CMK (cell line): ENCODE data around the gene CORO2A.

ENCODE experiments used
- DNase-seq: peaks from one replicate; pipeline ENCODE4 v3.0.0-alpha.2; 2010; ENCODE audit warnings: low read depth

CORO2A gene

DNA sequence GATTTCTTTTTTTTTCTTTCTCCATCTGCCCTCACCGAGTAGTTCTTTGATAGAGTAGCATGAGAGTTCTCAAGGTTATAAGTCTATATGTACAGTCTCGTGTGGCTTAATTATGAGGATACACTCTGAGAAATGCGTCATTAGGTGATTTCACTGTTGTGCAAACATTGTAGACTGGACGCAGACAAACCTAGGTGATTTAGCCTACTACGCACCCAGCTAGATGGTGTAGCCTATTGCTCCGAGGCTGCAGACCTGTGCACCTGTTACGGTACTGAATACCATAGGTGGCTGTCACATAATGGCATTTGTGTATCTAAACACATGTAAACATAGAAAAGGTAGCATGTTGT lies 26.9 kb upstream of the CORO2A start:
- no peak for DNase-seq

DNA sequence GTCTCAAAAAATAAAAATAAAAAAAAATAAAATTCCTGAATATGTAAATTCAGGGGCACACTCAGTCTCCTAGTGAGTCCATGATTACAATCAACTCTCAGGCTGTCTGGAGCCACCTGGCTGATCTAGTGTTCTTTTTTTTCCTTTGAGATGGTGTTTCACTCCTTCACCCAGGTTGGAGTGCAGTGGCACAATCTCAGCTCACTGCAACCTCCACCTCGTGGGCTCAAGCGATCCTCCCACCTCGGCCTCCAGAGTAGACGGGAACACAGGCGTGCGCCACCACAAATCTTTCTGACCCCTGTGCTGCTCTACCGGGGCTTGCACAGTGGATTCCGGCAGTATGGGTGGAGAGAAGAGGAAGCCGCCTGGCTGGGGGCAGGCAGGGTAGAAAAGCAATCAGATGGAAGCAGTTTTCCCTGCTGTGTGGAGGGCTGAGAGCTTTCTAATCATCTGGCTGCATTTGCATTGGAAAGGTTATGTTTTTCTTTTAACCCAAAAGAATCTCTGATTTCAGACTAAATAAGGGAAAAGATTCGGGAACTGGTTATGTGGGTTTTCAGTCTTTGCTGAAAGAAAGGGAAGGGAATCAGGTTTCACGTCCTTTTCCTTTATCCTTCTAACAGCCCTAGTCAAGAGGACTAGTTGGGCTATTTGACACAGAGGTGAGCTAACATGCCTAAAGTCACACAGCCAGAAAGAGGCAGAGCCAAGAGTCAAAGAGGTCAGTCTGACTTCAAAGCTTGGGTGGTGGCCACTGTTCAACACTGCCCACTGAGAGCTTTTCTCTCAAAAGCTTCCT lies 26.3 kb upstream of the CORO2A start:
- DNase-seq: no peak

DNA sequence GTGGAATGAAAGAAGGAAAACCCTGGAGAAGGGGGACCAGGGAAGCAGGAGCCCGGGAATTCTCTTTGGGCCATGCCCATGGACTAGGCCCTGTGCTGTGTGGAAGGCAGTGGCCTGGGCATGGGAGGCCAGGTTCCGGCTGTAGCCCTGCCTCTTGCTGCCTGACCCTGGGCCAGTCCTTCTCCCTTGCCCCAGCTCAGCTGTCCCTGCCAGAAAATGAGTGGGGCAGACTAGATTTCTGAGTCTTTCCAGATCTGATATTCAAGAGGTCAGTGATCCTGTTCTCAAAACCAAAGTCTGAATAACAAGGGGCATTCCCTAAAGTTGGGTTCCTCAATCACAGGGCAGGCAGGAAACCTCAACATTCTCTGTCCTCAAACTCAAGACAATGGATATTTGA lies 24.8 kb upstream of the CORO2A start:
- no peak for DNase-seq

DNA sequence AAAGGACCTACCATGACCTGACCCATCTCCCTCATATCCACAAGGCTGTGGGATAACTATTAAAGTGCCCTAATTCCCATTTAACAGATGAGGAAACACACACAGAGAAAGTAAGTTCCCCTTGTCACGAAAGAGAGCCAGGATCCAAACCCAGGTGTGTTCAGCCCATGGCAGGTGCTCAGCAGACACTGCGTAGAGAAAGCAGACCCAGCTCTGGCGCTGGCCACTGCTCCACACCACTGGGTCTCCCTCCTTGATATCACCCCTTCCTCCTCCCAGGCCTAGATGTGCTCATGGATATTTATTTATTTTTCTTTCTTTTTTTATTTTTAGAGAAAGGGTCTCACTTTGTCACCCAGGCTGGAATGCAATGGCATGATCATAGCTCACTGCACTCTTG lies 24.0 kb upstream of the CORO2A start:
- DNase-seq: no peak

DNA sequence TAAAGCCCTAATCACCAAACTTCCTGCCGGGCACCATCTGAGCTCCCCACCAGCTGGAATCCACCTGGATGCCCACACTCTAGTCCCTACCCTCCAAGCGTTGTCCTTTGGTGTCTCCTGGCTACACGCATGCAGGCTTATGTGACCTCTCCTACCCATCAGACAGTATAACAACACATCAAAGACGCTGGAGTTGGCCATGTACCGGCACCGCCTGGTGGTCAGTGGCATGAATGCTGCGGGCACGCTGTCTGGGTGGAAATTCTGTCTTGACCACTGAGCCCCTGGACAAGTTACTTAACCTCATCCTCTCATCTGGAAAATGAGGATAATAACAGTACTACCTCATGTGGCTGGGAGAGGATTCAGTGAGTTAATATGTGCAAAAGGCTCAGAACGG lies 23.4 kb upstream of the CORO2A start:
- DNase-seq: no peak

DNA sequence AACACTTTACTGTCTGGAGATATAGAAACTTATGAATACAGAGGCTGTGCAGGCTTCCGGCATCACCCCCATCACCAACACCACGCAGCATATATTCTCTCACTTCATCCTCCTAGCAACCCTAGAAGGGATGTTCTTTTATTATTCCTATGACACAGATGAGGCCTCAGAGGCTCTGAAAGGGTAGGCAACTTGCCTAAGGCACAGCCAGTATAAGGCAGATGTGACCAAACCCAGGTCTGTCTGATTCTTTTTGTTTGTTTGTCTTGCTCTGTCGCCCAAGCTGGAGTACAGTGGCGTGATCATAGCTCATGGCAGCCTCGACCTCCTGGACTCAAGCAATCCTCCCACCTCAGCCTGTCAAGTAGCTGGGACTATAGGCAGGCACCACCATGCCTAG lies 22.8 kb upstream of the CORO2A start:
- no peak for DNase-seq

DNA sequence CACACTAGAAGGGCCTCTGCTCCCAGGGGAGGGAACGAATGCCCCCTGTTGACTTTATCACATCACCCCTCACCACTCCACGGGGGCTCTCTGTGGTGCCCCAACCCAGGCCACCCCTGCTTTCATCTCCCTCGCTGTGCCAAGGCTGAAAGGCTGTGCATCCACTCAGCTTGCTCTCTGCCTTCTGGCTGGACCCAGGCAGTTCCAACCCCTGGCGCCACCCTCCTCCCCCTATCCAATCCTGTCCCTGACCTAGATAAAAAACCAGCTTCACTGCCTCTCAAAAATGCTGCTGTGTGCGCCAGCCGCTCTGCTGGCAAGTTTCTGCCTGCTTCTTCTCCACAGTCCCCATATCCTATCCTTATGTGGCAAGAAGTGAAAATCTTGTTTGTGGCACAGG lies 22.4 kb upstream of the CORO2A start:
- no peak for DNase-seq

DNA sequence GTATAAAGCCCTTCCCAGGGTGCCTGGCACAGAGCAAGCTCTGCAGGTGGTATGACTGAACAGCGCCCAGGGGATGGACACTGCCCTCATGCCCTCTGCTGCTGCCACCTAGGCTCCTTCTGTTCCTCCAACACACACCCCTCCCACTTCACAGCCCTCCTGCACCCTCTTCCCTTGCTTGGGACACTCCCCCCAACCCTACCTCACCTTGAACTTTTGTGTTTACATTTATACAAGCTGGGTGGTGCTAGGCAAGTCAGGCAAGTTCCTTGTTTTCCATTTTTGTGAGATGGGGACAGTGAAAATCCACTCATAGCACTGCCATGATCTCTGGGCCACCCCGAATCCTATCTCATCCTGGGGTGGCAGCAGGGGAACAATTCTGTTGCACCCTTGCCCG lies 18.8 kb upstream of the CORO2A start:
- no peak for DNase-seq

DNA sequence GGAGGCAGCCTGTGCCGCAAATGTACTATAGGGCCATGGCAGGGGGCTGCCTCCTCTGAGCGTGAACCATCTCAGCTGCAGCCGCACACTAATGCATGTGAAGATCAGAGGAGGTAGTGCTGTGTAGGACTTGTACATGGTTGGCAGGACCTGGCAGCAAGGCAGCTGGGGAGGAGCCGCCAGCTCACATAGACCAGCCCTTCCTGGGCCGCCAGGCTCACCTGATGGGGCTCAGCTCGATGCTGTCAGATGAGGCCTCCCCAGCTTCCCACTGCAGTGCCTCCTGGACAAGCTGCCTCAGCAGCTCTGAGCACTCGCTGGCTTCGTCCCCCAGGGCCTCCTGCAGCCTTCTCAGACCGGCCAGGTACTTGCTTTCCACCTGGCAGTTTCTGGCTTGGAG lies 18.0 kb upstream of the CORO2A start:
- DNase-seq: no peak

DNA sequence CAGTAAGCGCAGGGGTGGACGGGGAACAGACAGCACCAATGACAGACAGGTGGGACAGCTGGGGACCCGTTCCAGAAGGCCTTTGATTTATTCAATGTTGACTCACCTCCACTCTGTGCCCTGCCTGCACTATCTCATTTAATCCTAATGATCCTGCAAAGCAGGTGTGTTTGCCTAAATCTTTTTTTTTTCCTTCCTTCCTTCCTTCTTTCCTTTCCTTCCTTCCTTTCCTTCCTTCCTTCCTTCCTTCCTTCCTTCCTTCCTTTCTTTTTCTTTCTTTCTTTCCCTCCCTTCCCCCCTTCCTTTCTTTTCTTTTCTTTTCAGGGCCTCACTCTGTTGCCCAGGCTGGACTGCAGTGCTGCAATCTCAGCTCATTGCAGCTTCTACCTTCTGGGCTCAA lies 17.1 kb upstream of the CORO2A start:
- DNase-seq: no peak

DNA sequence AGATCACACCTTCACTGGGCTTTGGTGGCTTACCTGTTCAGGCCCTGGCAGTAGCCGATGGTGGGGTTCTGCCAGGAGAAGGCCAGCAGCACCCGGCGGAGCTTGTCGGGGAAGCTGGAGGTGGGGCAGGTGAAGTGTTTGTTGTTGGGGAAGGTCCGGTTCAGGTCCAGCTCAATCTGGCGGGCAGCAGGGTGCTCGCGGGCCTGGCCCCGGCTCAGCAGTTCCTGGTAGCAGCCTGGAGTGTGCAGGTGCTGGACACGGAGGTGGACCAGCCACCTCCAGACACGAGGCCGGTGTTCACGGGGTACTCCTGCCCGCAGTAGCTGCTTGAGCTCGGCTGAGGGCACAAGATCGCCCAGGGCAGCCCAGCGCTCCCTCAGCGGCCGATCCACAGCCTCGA lies 16.2 kb upstream of the CORO2A start:
- DNase-seq: no peak

DNA sequence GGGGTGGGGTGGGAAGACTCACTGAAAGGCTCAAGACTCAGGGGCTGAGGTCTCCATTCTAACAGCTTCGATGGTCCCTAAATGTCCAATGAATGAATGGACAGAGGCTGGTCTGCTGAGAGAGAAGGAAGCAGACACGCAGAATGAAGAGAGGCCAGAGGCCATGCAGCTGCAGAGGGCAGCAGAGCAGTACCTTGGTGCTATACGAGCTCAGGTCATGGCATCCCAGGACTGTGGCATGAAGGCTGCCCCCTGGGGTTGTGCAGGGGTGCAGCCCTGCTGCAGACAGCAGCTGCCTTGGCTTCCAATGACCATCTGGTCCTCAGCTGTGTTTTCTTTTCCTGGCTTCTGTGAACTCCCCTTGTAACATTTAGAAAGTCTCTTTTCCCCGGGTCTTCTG lies 15.2 kb upstream of the CORO2A start:
- DNase-seq: no peak

DNA sequence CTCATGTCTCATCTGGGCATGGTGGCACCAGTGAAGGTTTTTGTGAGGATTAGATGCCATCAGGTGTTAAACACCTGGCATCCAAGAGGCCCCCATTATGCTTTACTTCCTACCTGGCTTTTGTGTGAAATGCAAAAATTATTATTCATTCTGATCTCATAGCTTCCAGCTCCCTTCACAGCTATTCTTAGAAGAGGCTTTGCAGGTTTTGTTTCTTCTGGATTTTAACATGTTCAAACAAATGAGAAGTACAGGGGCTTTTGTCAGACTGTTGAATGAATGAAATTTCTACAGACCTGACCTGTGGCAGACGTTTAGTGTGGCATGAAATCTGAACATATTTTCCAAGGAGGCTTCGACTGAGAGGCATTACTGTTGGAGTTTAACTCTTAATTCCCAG lies 14.3 kb upstream of the CORO2A start:
- no peak for DNase-seq

DNA sequence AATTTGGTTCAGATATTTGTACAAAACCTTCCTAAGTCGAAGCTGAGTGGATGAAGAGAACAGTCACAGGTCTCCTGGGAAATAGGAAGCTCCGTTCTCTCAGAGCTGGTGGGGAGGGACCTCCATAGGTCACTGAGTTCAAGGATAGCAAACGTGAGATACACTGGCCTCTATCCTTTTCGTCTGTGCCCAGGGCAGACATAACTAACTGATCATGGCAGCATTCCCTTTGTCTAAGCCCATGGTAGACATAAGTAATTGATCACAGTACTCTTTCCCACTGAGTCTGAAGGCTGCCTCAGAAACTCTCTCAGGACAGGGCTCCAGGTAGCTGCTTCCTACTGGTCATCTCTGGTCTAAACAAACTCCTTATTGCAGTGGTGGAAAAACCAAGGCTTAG lies 12.3 kb upstream of the CORO2A start:
- no peak for DNase-seq

DNA sequence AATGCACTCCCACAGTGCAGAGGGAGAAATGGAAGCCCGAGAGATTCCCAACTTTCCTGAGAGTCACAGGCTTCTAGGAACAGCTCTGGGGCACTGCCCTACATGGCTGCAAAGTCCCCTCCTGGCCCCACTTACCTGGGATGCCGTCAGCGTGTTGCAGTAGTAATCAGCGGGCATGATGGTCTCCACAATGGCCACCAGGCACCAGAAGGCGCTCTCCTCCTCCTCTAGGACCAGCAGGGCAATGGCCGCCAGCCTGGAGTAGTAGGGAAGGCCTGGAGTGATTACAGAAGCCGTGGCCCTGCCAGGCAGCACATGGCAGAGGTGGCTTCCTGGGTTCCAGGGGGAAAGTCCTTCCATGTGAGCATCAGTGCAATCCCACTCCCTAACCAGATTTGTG lies 10.7 kb upstream of the CORO2A start:
- DNase-seq: no peak

DNA sequence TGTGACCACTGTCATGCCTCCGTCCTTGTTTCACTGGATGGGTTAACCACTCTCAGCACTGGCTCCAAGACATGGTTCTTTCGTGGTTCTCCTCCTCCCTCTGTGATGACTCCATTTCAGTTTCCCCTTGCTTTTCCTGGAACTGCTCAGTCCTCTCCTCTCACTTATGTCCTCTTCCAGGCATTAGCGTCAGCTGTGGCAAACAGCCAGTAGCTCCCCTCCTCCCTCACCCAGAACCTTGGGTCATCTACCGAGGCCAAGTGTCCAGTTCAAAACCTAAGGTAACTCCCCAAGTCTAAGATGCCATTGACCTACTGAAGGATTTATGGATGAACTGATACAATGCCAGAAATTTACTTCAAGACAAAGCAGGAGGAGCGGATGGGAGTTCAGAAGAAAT lies 9.8 kb upstream of the CORO2A start:
- DNase-seq: no peak

DNA sequence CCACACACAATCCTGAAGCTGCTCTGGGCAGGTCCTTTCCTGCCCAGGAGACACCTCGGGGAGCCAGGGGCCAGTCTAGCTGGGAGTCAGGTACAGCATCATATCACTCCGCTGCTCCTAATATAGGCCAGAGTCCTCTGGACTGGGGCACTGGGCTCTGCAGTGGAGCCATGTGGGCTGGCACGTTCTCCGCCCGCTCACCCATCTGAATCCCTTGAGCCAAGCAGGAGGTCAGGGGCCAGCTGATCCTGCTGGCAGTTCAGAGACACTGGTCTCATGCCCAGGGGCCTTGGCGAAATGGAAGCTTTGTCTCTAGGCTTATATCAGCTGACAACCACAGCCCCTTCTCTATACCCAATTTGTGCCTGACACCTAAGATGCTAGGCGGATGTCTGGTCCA lies 9.3 kb upstream of the CORO2A start:
- DNase-seq: no peak

DNA sequence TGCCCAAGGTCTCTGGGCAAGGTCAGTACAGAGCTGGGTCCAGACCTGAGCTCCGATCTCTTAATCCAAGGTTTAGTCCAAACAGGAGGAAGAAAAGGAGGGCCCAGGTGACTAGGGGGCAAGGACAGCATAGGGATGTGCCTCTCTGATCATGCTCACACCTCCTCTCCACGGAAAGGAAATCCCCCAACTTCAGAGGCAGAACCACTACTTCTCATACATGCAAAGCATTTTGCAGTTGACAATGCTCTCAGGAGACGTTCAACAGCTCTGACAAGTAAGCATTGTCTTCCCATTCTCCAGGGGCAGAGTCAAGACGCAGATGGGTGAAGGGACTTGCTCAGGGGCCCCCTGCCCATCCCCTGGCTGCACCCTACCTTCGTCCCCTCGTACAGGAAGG lies 8.7 kb upstream of the CORO2A start:
- DNase-seq: no peak

DNA sequence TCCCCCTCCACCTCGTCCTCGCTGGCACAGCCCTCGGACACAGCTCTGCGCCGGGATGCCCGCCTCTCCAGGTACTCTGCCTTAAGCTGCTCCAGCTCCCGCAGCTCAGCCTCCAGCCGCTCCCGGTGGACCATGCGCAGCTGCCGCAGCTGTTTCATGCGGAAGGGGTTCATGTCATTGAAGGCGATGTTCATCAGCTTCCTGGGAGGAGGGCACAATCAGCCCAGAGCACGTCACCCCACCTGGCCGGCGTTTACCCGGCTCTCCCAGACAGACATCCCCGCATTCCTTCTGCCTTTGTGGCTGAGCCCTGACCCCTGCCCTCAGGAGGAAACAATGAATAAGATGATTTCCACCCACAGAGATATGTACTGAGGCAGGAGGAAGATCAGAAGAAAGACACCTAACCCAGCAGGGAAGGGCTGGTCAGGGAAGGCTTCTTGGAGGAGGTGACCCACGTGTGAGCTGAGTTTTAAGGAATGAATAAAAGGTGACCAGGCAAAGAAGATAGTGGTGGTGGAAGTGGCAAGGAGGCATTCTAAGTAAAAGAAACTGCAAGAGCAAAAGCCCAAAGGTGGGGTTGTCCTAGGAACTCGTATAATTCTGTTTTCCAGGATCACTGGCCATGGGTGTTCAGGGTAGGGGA lies 7.1 kb upstream of the CORO2A start:
- DNase-seq: no peak

DNA sequence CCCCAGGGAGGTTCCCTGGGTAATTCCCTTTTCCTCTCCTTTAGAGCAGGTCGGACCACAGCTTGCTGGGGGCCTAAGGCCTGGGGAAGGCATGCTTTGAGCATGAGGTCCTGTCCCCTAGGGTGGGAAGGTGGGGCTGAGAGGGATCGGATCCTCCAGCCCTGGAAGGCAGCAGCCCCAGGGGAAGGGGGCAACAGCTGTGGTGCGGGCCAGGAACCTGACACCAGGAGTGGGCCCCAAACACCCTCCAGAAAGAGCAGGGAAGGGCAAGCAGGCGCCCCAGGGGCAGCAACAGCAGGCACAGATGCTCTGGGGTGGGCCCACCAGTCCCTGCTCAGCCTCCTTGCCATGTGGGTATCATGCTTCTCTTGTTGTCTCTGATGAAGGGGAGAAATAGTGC lies 3.2 kb upstream of the CORO2A start:
- no peak for DNase-seq

DNA sequence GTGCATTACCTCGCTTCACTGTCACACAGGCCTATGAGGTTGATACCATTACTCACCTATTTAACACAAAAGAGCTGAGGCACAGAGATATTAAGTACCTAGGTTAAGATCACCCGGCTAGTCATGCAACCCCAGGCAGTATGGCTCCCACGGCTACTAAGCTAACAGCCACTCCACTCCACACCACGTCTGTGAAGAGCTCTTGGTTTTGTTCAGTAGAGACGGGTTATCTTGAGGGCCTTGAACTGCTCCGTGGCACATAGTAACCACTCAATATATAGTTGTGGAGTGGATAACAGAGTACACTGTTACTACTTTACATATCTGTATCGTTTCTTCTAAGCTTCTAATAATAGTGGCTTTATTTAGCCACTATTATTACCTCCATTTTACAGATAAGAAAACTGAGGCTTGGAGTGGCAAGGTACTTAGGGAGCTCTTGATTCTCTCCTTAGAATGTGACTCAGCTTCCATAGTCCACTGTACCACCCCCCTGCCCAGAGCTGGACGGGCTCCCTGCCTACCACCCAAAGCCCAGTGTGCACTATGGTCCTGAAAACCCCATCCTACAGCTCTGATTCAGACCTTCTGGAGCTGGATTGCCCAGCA lies 1.0 kb upstream of the CORO2A start:
- DNase-seq: no peak

DNA sequence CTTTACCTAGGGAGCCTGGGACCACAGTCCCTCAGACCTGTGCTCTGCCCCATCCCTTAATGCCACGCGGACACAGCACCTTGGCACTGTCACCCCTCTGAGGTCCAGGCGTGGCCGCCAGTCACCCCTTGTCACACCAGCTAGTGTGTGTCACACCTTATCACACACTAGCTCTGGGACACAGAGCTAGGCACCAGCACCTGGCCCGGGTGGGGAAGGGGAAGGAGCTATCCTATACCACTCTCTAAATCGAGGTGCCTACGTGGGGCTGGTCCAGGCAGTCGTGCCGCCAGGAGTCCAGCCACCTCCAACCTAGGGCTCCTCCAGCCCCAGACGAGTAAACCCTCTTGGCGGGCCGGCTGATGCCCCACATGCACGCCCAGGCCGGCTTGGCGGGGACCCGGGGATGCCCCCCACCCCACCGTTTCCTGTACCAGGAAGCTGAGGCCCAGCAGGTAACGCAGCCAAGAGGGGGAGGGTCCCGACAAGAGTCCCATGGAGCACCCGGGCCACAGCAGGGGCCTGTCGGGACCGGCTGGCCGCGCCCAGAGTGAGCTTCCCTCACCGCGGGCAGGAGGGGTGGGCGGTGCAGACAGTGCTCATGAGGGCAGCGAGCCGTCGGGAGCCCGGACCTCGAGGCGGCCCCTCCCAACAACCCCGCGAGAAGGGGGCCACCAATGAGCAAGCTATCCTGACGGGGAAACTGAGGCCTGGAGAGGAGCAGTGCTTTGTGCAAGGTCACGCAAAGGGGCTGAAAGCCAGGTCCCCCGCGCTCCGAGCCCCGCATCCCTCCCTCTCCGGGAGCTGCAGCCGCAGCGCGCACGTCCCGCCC lies 550 bp downstream of the CORO2A start:
- DNase-seq: no peak

DNA sequence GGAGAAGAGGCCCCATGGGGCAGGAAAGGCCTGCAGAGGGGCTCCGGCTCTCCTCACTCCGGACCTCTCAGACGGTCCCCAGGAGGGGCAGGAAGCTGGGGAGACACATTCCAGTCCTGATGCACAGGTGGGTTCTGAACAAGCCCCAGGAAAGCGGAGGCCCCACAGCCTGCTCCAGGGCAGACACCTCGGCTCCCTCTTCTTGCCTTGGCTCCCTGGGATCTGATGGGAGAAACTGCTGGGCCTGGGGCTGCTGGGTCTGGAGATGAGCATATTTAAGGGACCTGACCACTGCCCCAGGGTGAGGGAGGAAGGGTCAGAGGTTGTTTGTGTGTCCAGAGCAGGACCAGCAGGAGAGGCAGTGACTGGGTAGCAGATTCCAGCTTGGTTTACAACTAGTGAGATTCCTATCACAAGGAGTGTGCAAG lies 1.2 kb downstream of the CORO2A start:
- DNase-seq: no peak
